Measurements from ENCODE around the gene INSYN1.
A peak's percentile ranks its signal among the peaks of the same experiment; 100 is the strongest.

DNA sequence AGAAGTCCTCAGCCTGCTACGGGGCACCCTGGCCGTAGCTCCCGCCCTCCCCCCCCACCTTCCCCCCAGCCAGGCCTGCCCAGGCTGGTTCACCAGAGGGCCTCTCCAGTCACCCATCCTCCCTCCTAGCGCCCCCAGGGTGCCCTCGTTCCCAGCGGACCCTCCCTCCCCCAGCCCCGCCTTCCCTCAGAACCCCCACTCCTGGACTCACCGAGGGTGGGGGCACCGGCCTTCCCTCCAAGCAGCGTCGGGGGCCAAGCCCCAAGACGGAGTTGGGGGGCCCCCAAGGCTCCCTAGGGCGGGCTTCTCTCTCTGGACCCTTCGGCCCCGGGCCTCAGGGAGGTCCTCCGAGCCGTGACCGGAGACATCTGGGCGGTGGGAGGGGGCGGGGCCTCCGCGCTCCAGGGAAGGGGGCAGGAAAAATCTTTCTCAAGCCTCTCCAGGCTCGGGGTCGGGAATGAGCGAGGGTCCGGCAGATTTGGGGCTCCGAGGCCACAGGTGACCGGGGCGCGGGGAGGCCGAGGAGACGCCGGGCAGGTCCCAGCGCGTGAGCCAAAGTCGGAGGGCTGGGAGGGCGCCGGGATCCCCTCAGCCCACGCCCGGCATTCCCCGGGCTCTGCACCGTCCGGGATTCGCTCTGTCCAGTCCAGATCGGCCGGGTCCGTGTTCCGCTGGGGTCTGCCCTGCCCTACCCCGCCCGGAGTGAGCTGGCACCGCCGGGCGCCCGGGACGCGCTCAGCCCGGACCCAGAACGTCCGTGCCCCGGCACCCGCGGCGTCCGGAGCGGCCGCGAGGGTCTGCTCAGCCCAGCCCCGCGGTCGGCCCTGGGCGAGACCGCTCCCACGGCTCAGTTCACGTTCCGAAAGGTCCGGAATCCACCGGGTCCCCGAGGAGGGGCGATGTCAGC, 999 bp downstream of the INSYN1 start:
- no peak for TF ChIP-seq EZH2phosphoT487 (IDR thresholded peaks at IDR 0.05; ENCODE audit: unreplicated experiment)
- TF ChIP-seq EZH2 (IDR thresholded peaks at IDR 0.05; ENCODE audit: low read depth, unreplicated experiment), result peak; percentile 49
- TF ChIP-seq CTCF (conservative IDR thresholded peaks at IDR 0.05; ENCODE audit: low read depth in 2 of 2), result no peak
- TF ChIP-seq POLR2AphosphoS5 (IDR thresholded peaks at IDR 0.05; ENCODE audit: low read depth), result no peak
- TF ChIP-seq ZNF331 (CRISPR knock-in tag; IDR thresholded peaks at IDR 0.05; ENCODE audit: low read depth), result no peak
